Left lobe of liver (tissue), 2 donors: ENCODE data around the gene SLC35E2B. TPM values are rescaled to one million over a fixed set of nuclear protein-coding genes. Genes with fewer than 3 reads are reported as not detected.
A peak's percentile ranks its signal among the peaks of the same experiment; 100 is the strongest.
"Not testable (repeated sequence)": the region's sequence is repeated elsewhere in the genome, so short reads cannot be mapped to it uniquely, and the experiment has no call there.

Source experiments
- ATAC-seq: fragments of 200-7000 bp; cut with Tn5 transposase; one replicate; pipeline ENCODE4 v1.9.1; 2020; ENCODE audit warnings: mild to moderate bottlenecking, moderate library complexity
- DNase-seq: peaks from one replicate; pipeline ENCODE4 v3.0.0-alpha.2; 2020; ENCODE audit warnings: low spot score
- total RNA-seq: library from RNA; stranded (reverse); gene quantifications from one replicate; pipeline ENCODE4 v1.2.1, GENCODE V29; 2021
- donor health status: DM: no; HTN: no; CAD: no; lungs with moderate emphysema.
- donor health status: DM: no; HTN: yes; CAD: no.

The SLC35E2B gene
- total RNA-seq, 1 donor from 2014 or later = 18.6 TPM

- ATAC-seq (peak; percentile 38), DNase-seq (peak; percentile 34)
Measured at GRCh38 chr1:1647567-1648241, 44.9 kb downstream of the SLC35E2B start.

DNA sequence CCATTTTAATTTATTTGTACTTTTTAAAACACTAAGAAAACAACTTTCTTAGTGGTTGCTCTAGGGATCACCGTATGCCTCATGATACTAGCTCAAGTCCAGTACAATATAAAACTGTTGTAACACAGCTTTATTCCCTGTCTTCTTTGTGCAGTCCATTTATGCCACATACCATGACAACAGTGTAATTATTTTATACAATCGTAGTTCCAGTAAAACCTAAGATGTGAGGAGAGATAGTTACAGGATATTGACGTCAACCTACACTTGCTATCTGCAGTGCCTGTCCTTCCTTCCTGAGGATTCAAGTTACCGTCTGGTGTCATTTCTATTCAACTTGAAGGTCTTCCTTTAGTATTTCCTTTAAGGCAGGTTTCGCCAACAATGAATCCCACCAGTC is 46.3 kb downstream of the SLC35E2B start:
- ATAC-seq, DNase-seq: not testable (repeated sequence)

DNA sequence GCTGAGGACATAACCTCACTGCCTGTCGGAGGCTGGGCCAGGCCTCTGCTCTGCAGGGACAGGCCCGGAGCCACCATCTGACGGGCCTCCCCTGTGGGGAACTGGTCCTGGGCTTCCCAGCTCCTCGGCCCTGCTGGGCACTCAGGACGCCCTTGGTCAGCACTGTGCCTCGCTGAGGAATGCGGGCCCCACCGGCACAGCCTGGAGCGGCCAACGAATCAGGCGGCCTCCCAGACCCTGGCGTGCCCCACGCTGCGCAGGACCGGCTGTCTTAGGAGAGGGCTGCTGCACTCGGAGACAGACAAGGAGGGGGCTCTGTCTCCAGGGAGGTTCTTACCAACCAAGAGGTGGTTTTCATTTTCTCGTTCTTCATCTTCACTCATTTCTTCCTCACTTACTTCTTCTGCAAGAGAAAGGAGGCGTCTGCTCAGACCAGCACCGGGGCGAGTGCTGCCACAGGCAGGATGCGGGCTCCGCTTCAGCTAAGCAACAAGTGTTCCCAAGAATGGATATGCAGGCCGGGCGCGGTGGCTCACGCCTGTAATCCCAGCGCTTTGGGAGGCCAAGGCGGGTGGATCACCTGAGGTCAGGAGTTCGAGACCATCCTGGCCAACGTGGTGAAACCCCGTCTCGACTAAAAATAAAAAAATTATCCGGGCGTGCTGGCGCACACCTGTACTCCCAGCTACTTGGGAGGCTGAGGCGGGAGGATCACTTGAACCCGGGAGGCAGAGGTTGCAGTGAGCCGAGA is 51.7 kb downstream of the SLC35E2B start:
- not testable (repeated sequence) for ATAC-seq

DNA sequence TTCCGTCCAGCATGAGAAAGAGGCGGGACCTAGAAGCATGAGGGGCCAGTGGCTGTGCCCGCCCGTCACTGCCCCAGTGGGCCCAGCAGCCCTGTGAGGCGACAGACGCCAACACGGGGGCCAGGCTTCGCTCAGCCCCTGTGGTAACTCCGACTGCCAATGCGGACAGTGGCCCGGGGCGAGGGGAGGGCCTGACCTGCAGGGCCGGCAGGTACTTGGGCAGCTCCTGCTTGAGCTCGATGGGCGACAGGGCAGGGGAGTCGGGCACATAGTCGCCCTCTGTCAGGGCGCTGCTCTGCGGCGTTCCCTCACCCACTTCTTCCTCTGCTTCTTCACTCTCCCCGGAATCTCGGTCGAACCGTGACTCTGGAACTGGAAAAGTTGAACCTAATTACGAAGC is 52.5 kb downstream of the SLC35E2B start:
- ATAC-seq = not testable (repeated sequence)
- peak; percentile 29 for DNase-seq

More for the DNA sequence above, 51.7 kb downstream of the SLC35E2B start:
- DNase-seq = peak; percentile 21

- peak; percentile 11 for DNase-seq
- not testable (repeated sequence) for ATAC-seq
Measured at GRCh38 chr1:1639368-1639767, 53.2 kb downstream of the SLC35E2B start.

DNA sequence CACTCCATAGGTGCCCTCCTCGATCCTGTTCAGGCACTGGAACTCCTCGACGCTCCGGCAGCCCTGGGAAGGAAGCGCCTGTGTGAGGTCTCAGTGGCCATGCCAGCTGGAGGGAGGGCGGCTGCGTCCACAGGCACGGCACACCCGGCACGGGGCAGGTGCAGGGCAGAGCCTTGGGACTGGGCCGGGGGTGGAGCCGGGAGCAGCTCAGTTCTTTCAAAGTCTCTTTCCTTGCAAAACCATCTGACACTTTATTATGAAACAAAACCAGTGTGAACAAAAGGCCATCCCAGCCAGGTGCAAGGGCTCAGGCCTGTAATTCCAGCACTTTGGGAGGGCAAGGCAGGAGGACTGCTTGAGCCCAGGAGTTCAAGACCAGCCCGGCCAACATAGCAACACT is 54.1 kb downstream of the SLC35E2B start:
- ATAC-seq = not testable (repeated sequence)
- peak; percentile 22 for DNase-seq

- not testable (repeated sequence) for ATAC-seq
- DNase-seq = peak; percentile 32
Measured at GRCh38 chr1:1637479-1637875, 55.1 kb downstream of the SLC35E2B start.

DNA sequence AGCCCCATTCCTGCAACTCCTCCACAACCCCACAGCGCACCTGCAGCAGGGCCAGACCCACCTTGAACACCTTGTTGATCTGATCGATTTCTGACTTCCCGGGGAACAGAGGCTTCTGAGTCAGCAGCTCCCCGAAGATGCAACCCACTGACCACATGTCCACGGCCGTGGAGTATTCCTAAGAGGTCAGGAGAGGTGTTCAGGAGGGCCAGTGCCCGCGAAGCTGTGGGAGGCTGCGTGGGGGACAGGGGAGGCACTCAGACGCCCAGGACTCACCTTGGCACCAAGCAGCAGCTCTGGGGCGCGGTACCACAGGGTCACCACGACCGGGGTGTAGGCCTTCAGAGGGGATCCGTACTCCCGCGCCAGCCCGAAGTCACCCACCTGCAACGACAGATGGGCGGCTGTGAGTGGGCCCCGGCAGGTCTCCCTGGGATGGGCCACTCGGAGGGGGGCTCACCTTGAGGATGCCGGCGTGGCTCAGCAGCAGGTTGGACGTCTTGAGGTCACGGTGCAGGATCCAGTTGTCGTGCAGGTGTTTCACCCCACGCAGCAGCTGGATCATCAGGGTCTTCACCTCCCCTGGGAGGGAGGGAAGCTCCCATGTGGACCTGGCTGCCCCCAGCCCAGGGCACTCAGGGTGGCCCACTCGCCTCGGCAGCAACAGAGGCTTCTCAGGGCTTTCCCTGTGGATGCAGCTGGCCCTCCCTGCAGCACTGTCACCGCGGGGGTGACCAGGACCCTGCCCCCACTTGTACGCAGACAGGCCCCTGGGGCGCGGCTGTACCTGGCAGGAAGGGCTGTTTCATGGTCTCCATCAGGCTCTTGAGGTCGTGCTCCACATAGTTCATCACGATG is 55.7 kb downstream of the SLC35E2B start:
- peak; percentile 40 for DNase-seq
- ATAC-seq = not testable (repeated sequence)

DNA sequence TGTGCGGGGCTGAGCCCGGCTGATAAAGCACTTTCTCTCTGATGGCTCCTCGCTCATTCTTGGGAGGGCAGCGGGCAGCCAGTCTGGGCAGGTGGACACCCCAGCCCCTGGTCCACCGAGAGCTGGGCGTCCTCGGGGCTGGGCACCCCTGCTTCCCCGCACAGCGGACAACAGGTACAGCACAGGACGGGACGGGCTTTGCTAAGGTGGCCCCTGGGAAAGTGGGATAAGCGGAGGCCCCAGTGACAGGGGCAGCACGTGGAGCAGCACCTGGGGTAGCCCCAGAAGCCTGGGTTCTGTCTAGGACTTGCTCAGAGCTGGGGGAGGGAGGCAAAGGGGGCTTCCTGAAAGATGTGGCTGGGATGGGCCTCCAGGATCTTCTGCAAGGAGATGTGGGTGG is 58.0 kb downstream of the SLC35E2B start:
- not testable (repeated sequence) for ATAC-seq
- DNase-seq = peak; percentile 34

GRCh38 chr1:1633409-1633808 is 59.2 kb downstream of the SLC35E2B start:
- not testable (repeated sequence) for ATAC-seq, DNase-seq

- peak; percentile 43 for DNase-seq
- ATAC-seq = no peak
Measured at GRCh38 chr1:1631782-1632420, 60.7 kb downstream of the SLC35E2B start, which contains the start of gene MMP23B. TSS of gene MMP23B (plus strand) at chr1:1632173. CDS start at chr1:1632219, 46 bp downstream.

- ATAC-seq (peak; percentile 66), DNase-seq (peak; percentile 67)
Measured at GRCh38 chr1:1630965-1631781, 61.4 kb downstream of the SLC35E2B start.

GRCh38 chr1:1630191-1630964 is 62.2 kb downstream of the SLC35E2B start:
- DNase-seq (peak; percentile 51), ATAC-seq (peak; percentile 5)

DNA sequence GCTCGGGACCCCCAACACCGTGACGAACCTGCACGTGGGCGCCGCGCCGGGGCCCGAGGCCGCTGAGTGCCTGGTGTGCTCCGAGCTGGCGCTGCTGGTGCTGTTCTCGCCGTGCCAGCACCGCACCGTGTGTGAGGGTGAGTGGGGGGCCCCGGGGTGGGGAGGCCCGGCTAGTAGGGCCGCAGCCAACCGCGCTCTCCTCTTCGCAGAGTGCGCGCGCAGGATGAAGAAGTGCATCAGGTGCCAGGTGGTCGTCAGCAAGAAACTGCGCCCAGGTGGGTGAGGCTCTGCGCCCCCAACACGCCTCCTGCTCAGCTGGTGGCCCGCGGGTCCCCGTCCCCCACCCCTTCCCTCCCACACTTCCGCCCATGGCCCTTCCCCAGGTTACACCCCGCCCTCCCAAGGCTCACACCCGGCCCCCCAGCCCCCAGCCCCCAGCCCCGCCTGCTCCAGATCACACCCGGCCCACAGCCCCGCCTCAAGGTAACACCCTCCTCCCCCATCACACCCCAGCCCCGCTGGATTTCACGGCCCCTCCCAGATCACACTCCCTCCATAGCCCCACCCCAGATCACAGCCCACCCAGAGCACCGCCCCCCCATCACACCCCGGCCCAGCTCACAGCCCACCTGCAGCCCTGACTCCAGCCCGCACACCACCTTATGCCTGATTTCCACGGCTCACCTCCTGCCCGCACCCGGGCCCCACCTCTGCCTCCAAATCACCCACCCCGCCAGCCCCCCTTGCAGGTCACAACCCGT is 63.0 kb downstream of the SLC35E2B start:
- DNase-seq (no peak), ATAC-seq (no peak)

DNA sequence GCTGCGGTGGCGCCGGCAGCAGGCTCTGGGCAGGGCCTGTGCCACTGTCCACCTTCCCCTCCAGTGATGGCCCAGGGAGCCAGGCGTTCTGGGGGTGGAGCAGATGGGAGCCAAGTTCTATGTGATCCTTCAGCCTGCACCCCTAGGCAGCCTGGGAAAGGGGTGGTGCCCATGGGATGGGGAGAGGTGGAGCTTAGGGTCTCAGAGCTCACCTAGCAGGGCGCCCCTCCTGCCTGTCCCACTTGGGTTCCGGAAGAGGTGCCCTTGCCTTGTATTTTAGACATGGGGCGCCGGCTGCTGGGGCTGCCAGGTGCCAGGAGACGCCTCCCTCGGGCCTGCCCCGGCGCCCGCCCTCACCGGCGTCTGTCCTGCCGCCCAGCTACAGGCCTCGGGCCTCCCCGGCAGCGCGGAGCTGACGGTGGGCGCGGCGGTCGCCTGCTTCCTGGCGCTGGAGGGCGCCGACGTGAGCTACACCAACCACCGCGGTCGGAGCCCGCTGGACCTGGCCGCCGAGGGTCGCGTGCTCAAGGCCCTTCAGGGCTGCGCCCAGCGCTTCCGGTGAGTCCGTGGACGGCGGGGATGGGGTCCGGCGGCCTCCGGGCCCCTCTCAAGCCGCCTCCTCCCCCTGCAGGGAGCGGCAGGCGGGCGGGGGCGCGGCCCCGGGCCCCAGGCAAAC is 63.7 kb downstream of the SLC35E2B start:
- DNase-seq = no peak
- ATAC-seq = no peak

DNA sequence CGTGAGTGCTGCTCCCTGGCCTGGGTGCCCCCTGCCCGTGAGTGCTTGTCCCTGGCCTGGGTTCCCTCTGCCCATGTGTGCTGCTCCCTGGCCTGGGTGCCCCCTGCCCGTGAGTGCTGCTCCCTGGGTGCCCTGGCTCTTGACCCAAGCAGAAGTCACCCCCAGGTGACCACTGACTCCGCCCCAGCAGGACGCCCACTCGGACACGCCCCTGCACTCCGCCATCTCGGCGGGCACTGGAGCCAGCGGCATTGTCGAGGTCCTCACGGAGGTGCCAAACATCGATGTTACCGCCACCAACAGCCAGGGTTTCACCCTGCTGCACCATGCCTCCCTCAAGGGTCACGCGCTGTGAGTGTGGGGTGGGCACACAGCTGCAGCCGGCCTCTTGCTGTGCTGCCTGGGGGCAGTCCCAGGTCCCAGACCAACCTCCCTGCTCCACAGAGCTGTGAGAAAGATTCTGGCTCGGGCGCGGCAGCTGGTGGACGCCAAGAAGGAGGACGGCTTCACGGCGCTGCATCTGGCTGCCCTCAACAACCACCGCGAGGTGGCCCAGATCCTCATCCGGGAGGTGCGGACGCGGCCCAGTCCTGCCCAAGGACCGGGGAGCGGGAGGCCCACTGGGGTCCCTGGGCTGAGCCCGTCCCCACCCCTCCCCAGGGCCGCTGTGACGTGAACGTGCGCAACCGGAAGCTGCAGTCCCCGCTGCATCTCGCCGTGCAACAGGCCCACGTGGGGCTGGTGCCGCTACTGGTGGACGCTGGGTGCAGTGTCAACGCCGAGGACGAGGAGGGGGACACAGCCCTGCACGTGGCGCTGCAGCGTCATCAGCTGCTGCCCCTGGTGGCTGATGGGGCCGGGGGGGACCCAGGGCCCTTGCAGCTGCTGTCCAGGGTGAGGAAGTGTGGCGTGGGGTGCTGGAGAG is 64.5 kb downstream of the SLC35E2B start:
- ATAC-seq = no peak
- DNase-seq = no peak
